CD4-positive, alpha-beta T cell treated with Interleukin-6 at 100 ng/mL for 8 hours (primary cell): ENCODE data around the gene TPRN.
"Not testable (repeated sequence)": the region's sequence is repeated elsewhere in the genome, so short reads cannot be mapped to it uniquely, and the experiment has no call there.

Experiments used
- DNase-seq: peaks from one replicate; pipeline ENCODE4 v3.0.0-alpha.2; 2020; ENCODE audit warnings: mixed read lengths, low spot score

Gene TPRN

GRCh38 chr9:137200311-137201204 lies at the start of gene TPRN:
TSS of gene TPRN (minus strand) at chr9:137200741. CDS start at chr9:137200711, 30 bp downstream.
- peak; percentile 98 for DNase-seq

- DNase-seq = no peak
Measured at GRCh38 chr9:137247916-137248175, 47.3 kb upstream of the TPRN start.

- DNase-seq = no peak
Measured at GRCh38 chr9:137247135-137247915, 46.8 kb upstream of the TPRN start.

- DNase-seq = no peak
Measured at GRCh38 chr9:137245450-137246421, 45.2 kb upstream of the TPRN start.

- no peak for DNase-seq
Measured at GRCh38 chr9:137244486-137245449, 44.2 kb upstream of the TPRN start.

- DNase-seq = no peak
Measured at GRCh38 chr9:137243626-137244485, 43.3 kb upstream of the TPRN start.

- not testable (repeated sequence) for DNase-seq
Measured at GRCh38 chr9:137243266-137243625, 42.7 kb upstream of the TPRN start.

GRCh38 chr9:137242269-137243203 lies 42.0 kb upstream of the TPRN start:
- no peak for DNase-seq

GRCh38 chr9:137241490-137242268 lies 41.1 kb upstream of the TPRN start:
- DNase-seq = peak; percentile 62

GRCh38 chr9:137240841-137241489 lies 40.4 kb upstream of the TPRN start, which contains the start of gene TUBB4B:
TSS of gene TUBB4B (plus strand) at chr9:137241287. CDS start at chr9:137241361, 74 bp downstream.
- peak; percentile 99 for DNase-seq

GRCh38 chr9:137240318-137240840 lies 39.8 kb upstream of the TPRN start:
- DNase-seq = peak; percentile 59

GRCh38 chr9:137239541-137240200 lies 39.1 kb upstream of the TPRN start:
- not testable (repeated sequence) for DNase-seq

GRCh38 chr9:137237759-137238726 lies 37.5 kb upstream of the TPRN start:
- no peak for DNase-seq

GRCh38 chr9:137236936-137237421 lies 36.4 kb upstream of the TPRN start:
- no peak for DNase-seq
